H9 (cell line): ENCODE data around the gene ZNF490. TPM values are rescaled to one million over a fixed set of nuclear protein-coding genes. Genes with fewer than 3 reads are reported as not detected.

Experiments used
- DNase-seq: peaks from one replicate; pipeline ENCODE4 v3.0.0-alpha.2; 2017
- H2AFZ ChIP-seq: one replicate; pipeline ENCODE4 v1.6.1; 2013; ENCODE audit warnings: mild to moderate bottlenecking, low read length, control low read depth, moderate library complexity
- H2AK5ac ChIP-seq: 2 replicates; pipeline ENCODE4 v1.6.1; 2013; ENCODE audit warnings: low read length, control low read depth, mixed read lengths; ENCODE audit not compliant: insufficient read length
- H2BK120ac ChIP-seq: one replicate; pipeline ENCODE4 v1.6.1; 2013; ENCODE audit warnings: low read depth, mild to moderate bottlenecking, low read length, control low read depth, inconsistent platforms; ENCODE audit not compliant: poor library complexity, severe bottlenecking
- H2BK12ac ChIP-seq: 2 replicates; pipeline ENCODE4 v1.6.1; 2013; ENCODE audit warnings: low read length, control low read depth, mixed read lengths, low read depth; ENCODE audit not compliant: insufficient read length
- H2BK15ac ChIP-seq: 2 replicates; pipeline ENCODE4 v1.6.1; 2013; ENCODE audit warnings: low read depth, low read length, control low read depth
- H2BK20ac ChIP-seq: one replicate; pipeline ENCODE4 v1.6.1; 2013; ENCODE audit warnings: low read depth, mild to moderate bottlenecking, low read length, control low read depth, inconsistent platforms; ENCODE audit not compliant: poor library complexity, severe bottlenecking
- H2BK5ac ChIP-seq: 2 replicates; pipeline ENCODE4 v1.6.1; 2013; ENCODE audit warnings: low read length, control low read depth, mixed read lengths; ENCODE audit not compliant: insufficient read length
- H3K14ac ChIP-seq: 2 replicates; pipeline ENCODE4 v1.6.1; 2013; ENCODE audit warnings: low read length, control low read depth; ENCODE audit not compliant: insufficient read depth
- H3K18ac ChIP-seq: 2 replicates; pipeline ENCODE4 v1.6.1; 2013; ENCODE audit warnings: low read depth, mild to moderate bottlenecking, mixed read lengths, low read length, control low read depth; ENCODE audit not compliant: insufficient read length
- H3K23ac ChIP-seq: 2 replicates; pipeline ENCODE4 v1.6.1; 2013; ENCODE audit warnings: low read length, control low read depth, mixed read lengths, low read depth; ENCODE audit not compliant: insufficient read length
- H3K23me2 ChIP-seq: 2 replicates; pipeline ENCODE4 v1.6.1; 2013; ENCODE audit warnings: low read depth, mild to moderate bottlenecking, mixed read lengths, low read length, control low read depth; ENCODE audit not compliant: insufficient read length, poor library complexity, severe bottlenecking
- H3K27ac ChIP-seq: 2 replicates; pipeline ENCODE4 v1.5.1; 2013; ENCODE audit warnings: low read length, control low read depth, mixed read lengths, low read depth; ENCODE audit not compliant: insufficient read length
- H3K27me3 ChIP-seq: 2 replicates; pipeline ENCODE4 v1.6.1; 2013; ENCODE audit warnings: low read length, control low read depth, inconsistent platforms; ENCODE audit not compliant: insufficient read depth
- H3K4ac ChIP-seq: 2 replicates; pipeline ENCODE4 v1.6.1; 2013; ENCODE audit warnings: low read depth, mild to moderate bottlenecking, control low read depth, inconsistent platforms, low read length, moderate library complexity
- H3K4me1 ChIP-seq: 2 replicates; pipeline ENCODE4 v1.6.1; 2013; ENCODE audit warnings: low read length, control low read depth, inconsistent platforms; ENCODE audit not compliant: insufficient read depth
- H3K4me2 ChIP-seq: 2 replicates; pipeline ENCODE4 v1.6.1; 2013; ENCODE audit warnings: low read length, control low read depth, mixed read lengths; ENCODE audit not compliant: insufficient read length, insufficient read depth
- H3K56ac ChIP-seq: 2 replicates; pipeline ENCODE4 v1.6.1; 2013; ENCODE audit warnings: low read depth, mild to moderate bottlenecking, mixed read lengths, low read length, control low read depth; ENCODE audit not compliant: insufficient read length
- H3K79me1 ChIP-seq: 2 replicates; pipeline ENCODE4 v1.6.1; 2013; ENCODE audit warnings: low read depth, mild to moderate bottlenecking, moderate library complexity, low read length, control low read depth, inconsistent platforms; ENCODE audit not compliant: insufficient read depth, poor library complexity, severe bottlenecking
- H3K79me2 ChIP-seq: 2 replicates; pipeline ENCODE4 v1.6.1; 2013; ENCODE audit warnings: low read length, control low read depth, inconsistent platforms; ENCODE audit not compliant: insufficient read depth
- H3K9ac ChIP-seq: 2 replicates; pipeline ENCODE4 v1.6.1; 2013; ENCODE audit warnings: low read length, control low read depth, mixed read lengths; ENCODE audit not compliant: insufficient read length; ENCODE audit errors: extremely low read depth
- H3K9me3 ChIP-seq: one replicate; pipeline ENCODE4 v1.6.1; 2013; ENCODE audit warnings: low read depth, low read length, inconsistent platforms; ENCODE audit not compliant: control insufficient read depth
- H3T11ph ChIP-seq: one replicate; pipeline ENCODE4 v1.6.1; 2013; ENCODE audit warnings: mild to moderate bottlenecking, low read length, control low read depth, inconsistent platforms
- H4K20me1 ChIP-seq: one replicate; pipeline ENCODE4 v1.6.1; 2013; ENCODE audit not compliant: control insufficient read depth, insufficient read length, insufficient read depth
- H4K5ac ChIP-seq: 2 replicates; pipeline ENCODE4 v1.6.1; 2013; ENCODE audit warnings: low read depth, mild to moderate bottlenecking, mixed read lengths, low read length, control low read depth; ENCODE audit not compliant: insufficient read length
- H4K8ac ChIP-seq: replicated peaks from 2 replicates; pipeline ENCODE4 v1.6.1; 2013; ENCODE audit warnings: low read length, control low read depth, mixed read lengths, low read depth; ENCODE audit not compliant: insufficient read length
- H4K91ac ChIP-seq: 2 replicates; pipeline ENCODE4 v1.6.1; 2013; ENCODE audit warnings: low read depth, mild to moderate bottlenecking, moderate library complexity, mixed read lengths, low read length, control low read depth; ENCODE audit not compliant: insufficient read length
- H3K27ac Mint-ChIP-seq, 3 experiments: 2 replicates in 2 of 3; 3 replicates in 1 of 3; pipeline ENCODE4 v1.8.0; 2020 to 2021; ENCODE audit warnings: mixed read lengths in 3 of 3, mild to moderate bottlenecking in 1 of 3, moderate library complexity in 1 of 3
- H3K27me3 Mint-ChIP-seq: 2 replicates; pipeline ENCODE4 v1.8.0; 2021; ENCODE audit warnings: low read depth, mild to moderate bottlenecking, moderate library complexity, mixed read lengths
- H3K36me3 Mint-ChIP-seq, 3 experiments: 2 replicates in 2 of 3; 3 replicates in 1 of 3; pipeline ENCODE4 v1.8.0; 2020 to 2021; ENCODE audit warnings: low read depth in 3 of 3, mixed read lengths in 3 of 3; ENCODE audit not compliant: insufficient read depth in 1 of 3
- H3K4me1 Mint-ChIP-seq, 2 experiments: 2 replicates each; pipeline ENCODE4 v1.8.0; 2020; ENCODE audit warnings: mixed read lengths in 2 of 2
- H3K4me3 Mint-ChIP-seq, 2 experiments: 2 replicates in 1 of 2; 3 replicates in 1 of 2; pipeline ENCODE4 v1.8.0; 2020 to 2021; ENCODE audit warnings: mild to moderate bottlenecking in 2 of 2, mixed read lengths in 2 of 2, moderate library complexity in 1 of 2
- H3K9me3 Mint-ChIP-seq, 2 experiments: 2 replicates in 1 of 2; 3 replicates in 1 of 2; pipeline ENCODE4 v1.8.0; 2020; ENCODE audit warnings: mild to moderate bottlenecking in 2 of 2, mixed read lengths in 2 of 2, moderate library complexity in 1 of 2
- WGBS: extraction: QIAGEN DNeasy Blood & Tissue Kit; methylation state at CpG from one replicate; pipeline ENCODE4 v1.1.7; 2013; ENCODE audit warnings: missing lambda C conversion rate, low lambda C conversion rate, mixed read lengths; ENCODE audit not compliant: insufficient read length; ENCODE audit errors: extremely low coverage; 5-methylcytosine and 5-hydroxymethylcytosine counted together
- total RNA-seq: library from RNA; stranded (reverse); gene quantifications from 2 replicates; pipeline ENCODE4 v1.2.1, GENCODE V29; 2021
- TF ChIP-seq, protein P1 (sequence below): fragments of 200-600 bp; sonication (generic); conservative IDR thresholded peaks from 3 replicates; pipeline ENCODE4 v1.8.0; 2021; ENCODE audit warnings: antibody characterized with exemption, mild to moderate bottlenecking

Gene ZNF490
- total RNA-seq, 1 experiment from 2014 or later, result 10.1 TPM

DNA sequence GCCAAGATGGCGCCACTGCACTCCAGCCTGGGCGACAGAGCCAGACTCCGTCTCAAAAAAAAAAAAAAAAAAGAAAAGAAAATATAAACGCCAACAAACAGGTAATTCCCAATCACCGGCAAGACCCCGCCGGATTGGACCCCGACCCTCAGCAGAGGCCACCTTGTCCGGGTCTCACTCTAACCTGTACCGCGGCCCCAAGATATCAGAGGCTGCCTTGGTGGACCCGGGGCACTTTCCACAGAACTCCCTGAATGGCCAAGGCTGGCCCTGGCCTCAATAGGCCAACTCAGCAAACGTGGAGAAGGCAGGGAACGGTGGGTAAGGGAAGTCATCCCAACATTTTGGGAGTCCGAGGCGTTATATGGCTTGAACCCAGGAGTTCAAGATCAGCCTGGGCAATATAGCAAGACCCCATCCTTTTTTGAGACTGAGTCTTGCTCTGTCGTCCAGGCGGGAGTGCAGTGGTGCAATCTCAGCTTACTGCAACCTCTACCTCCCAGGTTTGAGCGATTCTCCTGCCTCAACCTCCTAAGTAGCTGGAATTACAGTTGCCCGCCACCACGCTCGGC is 28.1 kb upstream of the ZNF490 start:
- Histone ChIP-seq H3K56ac (no peak overlapping the region), H3K9me3 (no peaks in the 10 kb centered on the region), H3K23me2 (peaks cover 4% of the 10 kb centered on the region), H3K23ac (no peak overlapping the region), H3K4me1 (no peaks in the 10 kb centered on the region), H2AK5ac (no peak overlapping the region), H3K18ac (no peak overlapping the region), H3K79me2 (no peaks in the 10 kb centered on the region), H3K79me1 (no peaks in the 10 kb centered on the region), H2BK20ac (no peak overlapping the region), H3K4me2 (no peak overlapping the region), H4K91ac (no peak overlapping the region), H4K20me1 (no peaks in the 10 kb centered on the region), H3T11ph (no peak overlapping the region), H3K9ac (no peak overlapping the region), H2BK5ac (no peak overlapping the region), H2AFZ (no peak overlapping the region), H3K27me3 (no peaks in the 10 kb centered on the region), H3K14ac (no peak overlapping the region), H3K27ac (no peak overlapping the region), H2BK12ac (no peak overlapping the region), H4K5ac (no peak overlapping the region), H2BK15ac (no peak overlapping the region), H3K4ac (no peak overlapping the region), H2BK120ac (no peak overlapping the region), H4K8ac (no peak overlapping the region)
- peaks cover 2 to 3% of the 10 kb centered on the region in 2 experiments; a peak in 1 of 4 replicates for H3K4me1 Mint-ChIP-seq
- H3K27ac Mint-ChIP-seq, result no peak overlapping the region
- H3K9me3 Mint-ChIP-seq, result peaks cover 3 to 4% of the 10 kb centered on the region in 2 experiments; a peak in 4 of 5 replicates
- peaks cover 11% of the 10 kb centered on the region for H3K27me3 Mint-ChIP-seq
- no peak overlapping the region for H3K4me3 Mint-ChIP-seq
- WGBS, result no CpG with 5 or more reads among the region's 22 CpGs
- H3K36me3 Mint-ChIP-seq, result peaks cover 0 to 2% (median 2%) of the 10 kb centered on the region in 3 experiments; a peak in 1 of 7 replicates
- TF ChIP-seq, protein P1, sequence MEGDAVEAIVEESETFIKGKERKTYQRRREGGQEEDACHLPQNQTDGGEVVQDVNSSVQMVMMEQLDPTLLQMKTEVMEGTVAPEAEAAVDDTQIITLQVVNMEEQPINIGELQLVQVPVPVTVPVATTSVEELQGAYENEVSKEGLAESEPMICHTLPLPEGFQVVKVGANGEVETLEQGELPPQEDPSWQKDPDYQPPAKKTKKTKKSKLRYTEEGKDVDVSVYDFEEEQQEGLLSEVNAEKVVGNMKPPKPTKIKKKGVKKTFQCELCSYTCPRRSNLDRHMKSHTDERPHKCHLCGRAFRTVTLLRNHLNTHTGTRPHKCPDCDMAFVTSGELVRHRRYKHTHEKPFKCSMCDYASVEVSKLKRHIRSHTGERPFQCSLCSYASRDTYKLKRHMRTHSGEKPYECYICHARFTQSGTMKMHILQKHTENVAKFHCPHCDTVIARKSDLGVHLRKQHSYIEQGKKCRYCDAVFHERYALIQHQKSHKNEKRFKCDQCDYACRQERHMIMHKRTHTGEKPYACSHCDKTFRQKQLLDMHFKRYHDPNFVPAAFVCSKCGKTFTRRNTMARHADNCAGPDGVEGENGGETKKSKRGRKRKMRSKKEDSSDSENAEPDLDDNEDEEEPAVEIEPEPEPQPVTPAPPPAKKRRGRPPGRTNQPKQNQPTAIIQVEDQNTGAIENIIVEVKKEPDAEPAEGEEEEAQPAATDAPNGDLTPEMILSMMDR, result no peak
- no peak for DNase-seq
